Keratinocyte (primary cell): ENCODE measurements around the gene DUSP23.

ENCODE experiments used
- CTCF ChIP-seq, 3 experiments: IDR thresholded peaks in 1 of 3; conservative IDR thresholded peaks in 1 of 3; optimal IDR thresholded peaks in 1 of 3; 2 replicates in 2 of 3; 3 replicates in 1 of 3; pipeline versions ENCODE3 to v1.5.1; 2011; ENCODE audit warnings: low read length in 3 of 3, mild to moderate bottlenecking in 3 of 3, moderate library complexity in 2 of 3, control low read depth in 1 of 3, inconsistent platforms in 1 of 3; ENCODE audit not compliant: insufficient read depth in 2 of 3; ENCODE audit errors: extremely low read depth in 1 of 3
- EZH2 ChIP-seq: IDR thresholded peaks from one replicate; pipeline ENCODE4 v1.6.1; 2012; ENCODE audit warnings: inconsistent platforms, mild to moderate bottlenecking, low read length, moderate library complexity

GRCh38 chr1:159765806-159766205 lies 15.0 kb upstream of the DUSP23 start:
- no peak for TF ChIP-seq CTCF (optimal IDR thresholded peaks at IDR 0.05 in 1 of 3, IDR thresholded peaks at IDR 0.05 in 1 of 3, conservative IDR thresholded peaks at IDR 0.05 in 1 of 3; ENCODE audit: extremely low read depth in 1 of 3, insufficient read depth in 2 of 3, low read length in 3 of 3)
- no peak for TF ChIP-seq EZH2
